ENCODE data around the gene ZMYM3. TPM values are rescaled to one million over a fixed set of nuclear protein-coding genes. Genes with fewer than 3 reads are reported as not detected.

The ZMYM3 gene
- total RNA-seq, 1 experiment from 2014 or later: 32.9 TPM

- H3K27me3 ChIP-seq (ENCODE audit: insufficient read depth, low read length): no peaks in the 10 kb centered on the region
- intact Hi-C loops (cut with micrococcal nuclease): no loop called here
- H3K4me1 ChIP-seq (ENCODE audit: control insufficient read depth in 1 of 2, insufficient read depth in 2 of 2, low read length in 2 of 2): peaks cover 0 to 3% of the 10 kb centered on the region in 2 experiments; a peak in 1 of 4 replicates
- no peak overlapping the region for H2AFZ ChIP-seq (ENCODE audit: low read depth, low read length, poor library complexity, severe bottlenecking)
- H3K9me3 ChIP-seq (ENCODE audit: control insufficient read depth in 1 of 2, insufficient read depth in 1 of 2, low read depth in 1 of 2, low read length in 2 of 2): no peaks in the 10 kb centered on the region
- ATAC-seq: no peak
- ChIA-PET POLR2A (no interaction called here), CTCF (no interaction called here), RAD21 (ENCODE audit: low non-redundant PET in 1 of 2, low total read pairs in 2 of 2, uncharacterized antibody in 2 of 2, unreplicated experiment in 2 of 2) (no interaction called here)
- no peaks in the 10 kb centered on the region for H3K36me3 ChIP-seq (ENCODE audit: control insufficient read depth in 1 of 2, insufficient read depth in 2 of 2, low read length in 2 of 2)
- BruUV-seq (replicated peaks): no TSS peak
- H4K20me1 ChIP-seq (ENCODE audit: insufficient read depth): no peaks in the 10 kb centered on the region
- no peaks in the 10 kb centered on the region for H3K9me2 ChIP-seq (ENCODE audit: insufficient read depth)
- no peak overlapping the region for H3K9ac ChIP-seq (ENCODE audit: low read length)
- H3K4me3 ChIP-seq (replicated peaks in 1 of 2; ENCODE audit: low read depth in 1 of 2, low read length in 2 of 2): no peak overlapping the region
- H3K79me2 ChIP-seq (ENCODE audit: insufficient read depth, low read length): no peaks in the 10 kb centered on the region
- H3K27ac ChIP-seq (ENCODE audit: low read depth, low read length): no peak overlapping the region
- no peak for DNase-seq (ENCODE audit: low read depth, low spot score)
- TF ChIP-seq FOSL1 (IDR thresholded peaks at IDR 0.05; ENCODE audit: low read depth) (no peak), SP1 (IDR thresholded peaks at IDR 0.05; ENCODE audit: low read depth) (no peak), SIN3A (IDR thresholded peaks at IDR 0.05; ENCODE audit: low read depth) (no peak), EZH2phosphoT487 (IDR thresholded peaks at IDR 0.05; ENCODE audit: borderline replicate concordance) (no peak), POLR2AphosphoS5 (IDR thresholded peaks at IDR 0.05; ENCODE audit: low read depth, low read length) (no peak), ZNF274 (IDR thresholded peaks at IDR 0.05; ENCODE audit: low read depth, low read length) (no peak), CEBPB (IDR thresholded peaks at IDR 0.05; ENCODE audit: low read depth) (no peak), YY1 (IDR thresholded peaks at IDR 0.05; ENCODE audit: extremely low read depth, insufficient replicate concordance, low read depth, low read length) (no peak), ELF1 (IDR thresholded peaks at IDR 0.05; ENCODE audit: borderline replicate concordance, low read depth) (no peak), SRF (IDR thresholded peaks at IDR 0.05; ENCODE audit: low read depth) (no peak), RAD21 (IDR thresholded peaks at IDR 0.05; ENCODE audit: low read depth) (no peak), ZFX (IDR thresholded peaks at IDR 0.05) (no peak), REST (IDR thresholded peaks at IDR 0.05; ENCODE audit: low read depth) (no peak), TCF7L2 (IDR thresholded peaks at IDR 0.05; ENCODE audit: borderline replicate concordance, extremely low read depth, insufficient read depth, insufficient read length) (no peak), EGR1 (IDR thresholded peaks at IDR 0.05; ENCODE audit: low read depth) (no peak), ZBTB33 (IDR thresholded peaks at IDR 0.05; ENCODE audit: extremely low read depth, insufficient replicate concordance, low read length) (no peak), CBX3 (IDR thresholded peaks at IDR 0.05; ENCODE audit: low read depth) (no peak)
- H3K4me2 ChIP-seq (ENCODE audit: low read length): no peak overlapping the region
Observed at GRCh38 chrX:71214152-71214551, 39.8 kb downstream of the ZMYM3 start.

Data from HCT116 (cell line).